Measurements from ENCODE around the gene FBLN2. TPM values are rescaled to one million over a fixed set of nuclear protein-coding genes. Genes with fewer than 3 reads are reported as not detected.

The FBLN2 gene
- polyA plus RNA-seq, 4 donors = 0.45 to 30.8 (median 2.9) TPM

GRCh38 chr3:13622356-13622755 lies 73.4 kb downstream of the FBLN2 start:
- H3K27me3 ChIP-seq (ENCODE audit: control insufficient read depth in 3 of 3, insufficient read depth in 3 of 3, low read length in 3 of 3) = no peaks in the 10 kb centered on the region
- no peak overlapping the region for H3K4me3 ChIP-seq (ENCODE audit: low read depth in 1 of 3, low read length in 3 of 3)
- H3K4me1 ChIP-seq (ENCODE audit: control insufficient read depth in 3 of 3, insufficient read depth in 2 of 3, low read depth in 1 of 3, low read length in 2 of 3) = no peaks in the 10 kb centered on the region
- H3K27ac ChIP-seq (ENCODE audit: low read depth in 1 of 3, low read length in 2 of 3) = no peak overlapping the region
- no peaks in the 10 kb centered on the region for H3K36me3 ChIP-seq (ENCODE audit: control insufficient read depth in 3 of 3, insufficient read depth in 2 of 3, low read depth in 1 of 3, low read length in 3 of 3)
- no peak for DNase-seq
- WGBS, 3 donors = 81 to 87% (median 85%) methylated on average over 15 of the region's 15 CpGs
- no peaks in the 10 kb centered on the region for H3K9me3 ChIP-seq (ENCODE audit: control insufficient read depth in 2 of 2, insufficient read depth in 1 of 2, low read depth in 1 of 2, low read length in 1 of 2)
- FAIRE-seq = no peak

- Histone ChIP-seq H3K27ac (ENCODE audit: low read depth in 1 of 3, low read length in 2 of 3) (no peak overlapping the region), H3K4me3 (ENCODE audit: low read depth in 1 of 3, low read length in 3 of 3) (no peak overlapping the region), H3K36me3 (ENCODE audit: control insufficient read depth in 3 of 3, insufficient read depth in 2 of 3, low read depth in 1 of 3, low read length in 3 of 3) (no peaks in the 10 kb centered on the region), H3K9me3 (ENCODE audit: control insufficient read depth in 2 of 2, insufficient read depth in 1 of 2, low read depth in 1 of 2, low read length in 1 of 2) (no peaks in the 10 kb centered on the region), H3K27me3 (ENCODE audit: control insufficient read depth in 3 of 3, insufficient read depth in 3 of 3, low read length in 3 of 3) (no peaks in the 10 kb centered on the region), H3K4me1 (ENCODE audit: control insufficient read depth in 3 of 3, insufficient read depth in 2 of 3, low read depth in 1 of 3, low read length in 2 of 3) (no peaks in the 10 kb centered on the region)
- no peak for FAIRE-seq
- WGBS, 3 donors = 19 to 53% (median 43%) methylated on average over 21 of the region's 21 CpGs
- DNase-seq = peak in 1 of 2 donors; percentile 25
Measured at GRCh38 chr3:13623101-13623654, 74.3 kb downstream of the FBLN2 start.

GRCh38 chr3:13624021-13624420 lies 75.1 kb downstream of the FBLN2 start:
- no peak overlapping the region for H3K27ac ChIP-seq (ENCODE audit: low read depth in 1 of 3, low read length in 2 of 3)
- H3K27me3 ChIP-seq (ENCODE audit: control insufficient read depth in 3 of 3, insufficient read depth in 3 of 3, low read length in 3 of 3) = no peaks in the 10 kb centered on the region
- no peak for DNase-seq
- no peak overlapping the region for H3K4me3 ChIP-seq (ENCODE audit: low read depth in 1 of 3, low read length in 3 of 3)
- no peak for FAIRE-seq
- no peaks in the 10 kb centered on the region for H3K36me3 ChIP-seq (ENCODE audit: control insufficient read depth in 3 of 3, insufficient read depth in 2 of 3, low read depth in 1 of 3, low read length in 3 of 3)
- no peaks in the 10 kb centered on the region for H3K4me1 ChIP-seq (ENCODE audit: control insufficient read depth in 3 of 3, insufficient read depth in 2 of 3, low read depth in 1 of 3, low read length in 2 of 3)
- H3K9me3 ChIP-seq (ENCODE audit: control insufficient read depth in 2 of 2, insufficient read depth in 1 of 2, low read depth in 1 of 2, low read length in 1 of 2) = no peaks in the 10 kb centered on the region
- WGBS, 3 donors = 77 to 83% (median 82%) methylated on average over 6 of the region's 6 CpGs

GRCh38 chr3:13624671-13625125 lies 75.8 kb downstream of the FBLN2 start:
- Histone ChIP-seq H3K27me3 (ENCODE audit: control insufficient read depth in 3 of 3, insufficient read depth in 3 of 3, low read length in 3 of 3) (no peaks in the 10 kb centered on the region), H3K9me3 (ENCODE audit: control insufficient read depth in 2 of 2, insufficient read depth in 1 of 2, low read depth in 1 of 2, low read length in 1 of 2) (no peaks in the 10 kb centered on the region), H3K4me1 (ENCODE audit: control insufficient read depth in 3 of 3, insufficient read depth in 2 of 3, low read depth in 1 of 3, low read length in 2 of 3) (no peaks in the 10 kb centered on the region), H3K27ac (ENCODE audit: low read depth in 1 of 3, low read length in 2 of 3) (no peak overlapping the region), H3K36me3 (ENCODE audit: control insufficient read depth in 3 of 3, insufficient read depth in 2 of 3, low read depth in 1 of 3, low read length in 3 of 3) (no peaks in the 10 kb centered on the region), H3K4me3 (ENCODE audit: low read depth in 1 of 3, low read length in 3 of 3) (no peak overlapping the region)
- no peak for FAIRE-seq
- WGBS, 3 donors = 87 to 92% (median 92%) methylated on average over 8 of the region's 8 CpGs
- no peak for DNase-seq

- FAIRE-seq = no peak
- WGBS, 3 donors = 86 to 95% (median 91%) methylated on average over 12 of the region's 12 CpGs
Measured at GRCh38 chr3:13626396-13626795, 77.5 kb downstream of the FBLN2 start.

GRCh38 chr3:13626915-13627460 lies 78.1 kb downstream of the FBLN2 start:
- Histone ChIP-seq H3K9me3 (ENCODE audit: control insufficient read depth in 2 of 2, insufficient read depth in 1 of 2, low read depth in 1 of 2, low read length in 1 of 2) (no peaks in the 10 kb centered on the region), H3K36me3 (ENCODE audit: control insufficient read depth in 3 of 3, insufficient read depth in 2 of 3, low read depth in 1 of 3, low read length in 3 of 3) (no peaks in the 10 kb centered on the region), H3K4me1 (ENCODE audit: control insufficient read depth in 3 of 3, insufficient read depth in 2 of 3, low read depth in 1 of 3, low read length in 2 of 3) (no peaks in the 10 kb centered on the region), H3K4me3 (ENCODE audit: low read depth in 1 of 3, low read length in 3 of 3) (no peak overlapping the region), H3K27me3 (ENCODE audit: control insufficient read depth in 3 of 3, insufficient read depth in 3 of 3, low read length in 3 of 3) (no peaks in the 10 kb centered on the region), H3K27ac (ENCODE audit: low read depth in 1 of 3, low read length in 2 of 3) (no peak overlapping the region)
- WGBS, 3 donors = 59 to 77% (median 69%) methylated on average over 9 of the region's 9 CpGs
- FAIRE-seq = no peak
- no peak for DNase-seq

More at GRCh38 chr3:13626396-13626795, 77.5 kb downstream of the FBLN2 start:
- no peaks in the 10 kb centered on the region for H3K36me3 ChIP-seq (ENCODE audit: control insufficient read depth in 3 of 3, insufficient read depth in 2 of 3, low read depth in 1 of 3, low read length in 3 of 3)
- H3K9me3 ChIP-seq (ENCODE audit: control insufficient read depth in 2 of 2, insufficient read depth in 1 of 2, low read depth in 1 of 2, low read length in 1 of 2) = no peaks in the 10 kb centered on the region
- no peak overlapping the region for H3K4me3 ChIP-seq (ENCODE audit: low read depth in 1 of 3, low read length in 3 of 3)
- no peak overlapping the region for H3K27ac ChIP-seq (ENCODE audit: low read depth in 1 of 3, low read length in 2 of 3)
- no peak for DNase-seq
- no peaks in the 10 kb centered on the region for H3K27me3 ChIP-seq (ENCODE audit: control insufficient read depth in 3 of 3, insufficient read depth in 3 of 3, low read length in 3 of 3)
- no peaks in the 10 kb centered on the region for H3K4me1 ChIP-seq (ENCODE audit: control insufficient read depth in 3 of 3, insufficient read depth in 2 of 3, low read depth in 1 of 3, low read length in 2 of 3)

GRCh38 chr3:13627681-13628080 lies 78.8 kb downstream of the FBLN2 start:
- no peak overlapping the region for H3K27ac ChIP-seq (ENCODE audit: low read depth in 1 of 3, low read length in 2 of 3)
- FAIRE-seq = no peak

GRCh38 chr3:13628432-13628831 lies 79.5 kb downstream of the FBLN2 start:
- FAIRE-seq (no peak), DNase-seq (no peak)
- no peaks in the 10 kb centered on the region for H3K4me1 ChIP-seq (ENCODE audit: control insufficient read depth in 3 of 3, insufficient read depth in 2 of 3, low read depth in 1 of 3, low read length in 2 of 3)
- H3K27me3 ChIP-seq (ENCODE audit: control insufficient read depth in 3 of 3, insufficient read depth in 3 of 3, low read length in 3 of 3) = no peaks in the 10 kb centered on the region
- no peaks in the 10 kb centered on the region for H3K36me3 ChIP-seq (ENCODE audit: control insufficient read depth in 3 of 3, insufficient read depth in 2 of 3, low read depth in 1 of 3, low read length in 3 of 3)
- WGBS, 3 donors = 88 to 92% (median 91%) methylated on average over 9 to 10 of the region's 10 CpGs
- H3K27ac ChIP-seq (ENCODE audit: low read depth in 1 of 3, low read length in 2 of 3) = no peak overlapping the region
- no peak overlapping the region for H3K4me3 ChIP-seq (ENCODE audit: low read depth in 1 of 3, low read length in 3 of 3)
- H3K9me3 ChIP-seq (ENCODE audit: control insufficient read depth in 2 of 2, insufficient read depth in 1 of 2, low read depth in 1 of 2, low read length in 1 of 2) = no peaks in the 10 kb centered on the region

More at GRCh38 chr3:13627681-13628080, 78.8 kb downstream of the FBLN2 start:
- H3K9me3 ChIP-seq (ENCODE audit: control insufficient read depth in 2 of 2, insufficient read depth in 1 of 2, low read depth in 1 of 2, low read length in 1 of 2) = no peaks in the 10 kb centered on the region
- H3K36me3 ChIP-seq (ENCODE audit: control insufficient read depth in 3 of 3, insufficient read depth in 2 of 3, low read depth in 1 of 3, low read length in 3 of 3) = no peaks in the 10 kb centered on the region
- no peaks in the 10 kb centered on the region for H3K27me3 ChIP-seq (ENCODE audit: control insufficient read depth in 3 of 3, insufficient read depth in 3 of 3, low read length in 3 of 3)
- DNase-seq = peak in 1 of 2 donors; percentile 45
- H3K4me1 ChIP-seq (ENCODE audit: control insufficient read depth in 3 of 3, insufficient read depth in 2 of 3, low read depth in 1 of 3, low read length in 2 of 3) = no peaks in the 10 kb centered on the region
- 33 to 83% (median 57%) methylated on average over 9 of the region's 9 CpGs for WGBS, 3 donors
- no peak overlapping the region for H3K4me3 ChIP-seq (ENCODE audit: low read depth in 1 of 3, low read length in 3 of 3)

Measured in small intestine (tissue), 7 donors.